ENCODE measurements around the gene FTSJ1. TPM values are rescaled to one million over a fixed set of nuclear protein-coding genes. Genes with fewer than 3 reads are reported as not detected.

The FTSJ1 gene
- total and polyA plus RNA-seq, 2 experiments from 2014 or later, result 42.8 to 76.3 TPM

DNA sequence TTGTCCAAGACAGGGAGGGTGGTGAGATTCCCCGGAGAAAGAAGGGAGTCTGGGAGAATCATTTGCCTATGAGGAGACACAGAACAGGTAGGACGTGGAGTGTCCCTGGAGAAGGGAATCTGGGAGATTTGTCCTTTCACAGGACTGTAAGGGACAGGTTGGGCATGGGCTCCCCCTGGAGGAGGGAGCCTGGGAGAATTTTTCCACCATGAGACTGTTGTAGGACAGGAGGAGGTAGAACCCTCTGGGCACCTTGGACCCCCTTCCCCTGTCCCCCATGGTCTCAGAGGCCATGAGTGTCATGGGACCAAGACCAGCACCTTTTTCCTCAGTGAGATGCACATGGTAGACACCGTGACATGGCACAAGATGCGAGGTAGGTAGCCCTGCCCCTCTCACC lies 35.6 kb downstream of the FTSJ1 start:
- no peak for ATAC-seq
- H3K4me3 ChIP-seq, result no peak overlapping the region
- Mint-ChIP-seq H3K36me3 (ENCODE audit: low read depth) (peaks cover 10% of the 10 kb centered on the region; the same call in 2 of the 3 replicates), H3K4me1 (peaks cover 3% of the 10 kb centered on the region; the same call in 1 of the 3 replicates), H3K9me3 (no peaks in the 10 kb centered on the region), H3K27me3 (ENCODE audit: insufficient read depth, low read depth, poor library complexity) (peaks cover 11% of the 10 kb centered on the region), H3K27ac (no peak overlapping the region), H3K4me3 (no peak overlapping the region)
- DNase-seq (ENCODE audit: low spot score), result peak; percentile 24
- no peaks in the 10 kb centered on the region for H4K20me1 ChIP-seq (replicated peaks; ENCODE audit: insufficient read depth)
- H3K4me2 ChIP-seq, result no peak overlapping the region
- H3K36me3 ChIP-seq (ENCODE audit: insufficient read depth), result no peaks in the 10 kb centered on the region
- no peak overlapping the region for H2AFZ ChIP-seq
- TF ChIP-seq CREB1 (CRISPR knock-in tag; IDR thresholded peaks at IDR 0.05; ENCODE audit: low read depth) (no peak), ZNF331 (CRISPR knock-in tag; IDR thresholded peaks at IDR 0.05; ENCODE audit: low read depth) (no peak), NANOG (IDR thresholded peaks at IDR 0.05; ENCODE audit: borderline replicate concordance) (no peak)
- TF ChIP-seq, protein P1, sequence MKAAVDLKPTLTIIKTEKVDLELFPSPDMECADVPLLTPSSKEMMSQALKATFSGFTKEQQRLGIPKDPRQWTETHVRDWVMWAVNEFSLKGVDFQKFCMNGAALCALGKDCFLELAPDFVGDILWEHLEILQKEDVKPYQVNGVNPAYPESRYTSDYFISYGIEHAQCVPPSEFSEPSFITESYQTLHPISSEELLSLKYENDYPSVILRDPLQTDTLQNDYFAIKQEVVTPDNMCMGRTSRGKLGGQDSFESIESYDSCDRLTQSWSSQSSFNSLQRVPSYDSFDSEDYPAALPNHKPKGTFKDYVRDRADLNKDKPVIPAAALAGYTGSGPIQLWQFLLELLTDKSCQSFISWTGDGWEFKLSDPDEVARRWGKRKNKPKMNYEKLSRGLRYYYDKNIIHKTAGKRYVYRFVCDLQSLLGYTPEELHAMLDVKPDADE (IDR thresholded peaks at IDR 0.05), result no peak
- TF ChIP-seq, protein P2, sequence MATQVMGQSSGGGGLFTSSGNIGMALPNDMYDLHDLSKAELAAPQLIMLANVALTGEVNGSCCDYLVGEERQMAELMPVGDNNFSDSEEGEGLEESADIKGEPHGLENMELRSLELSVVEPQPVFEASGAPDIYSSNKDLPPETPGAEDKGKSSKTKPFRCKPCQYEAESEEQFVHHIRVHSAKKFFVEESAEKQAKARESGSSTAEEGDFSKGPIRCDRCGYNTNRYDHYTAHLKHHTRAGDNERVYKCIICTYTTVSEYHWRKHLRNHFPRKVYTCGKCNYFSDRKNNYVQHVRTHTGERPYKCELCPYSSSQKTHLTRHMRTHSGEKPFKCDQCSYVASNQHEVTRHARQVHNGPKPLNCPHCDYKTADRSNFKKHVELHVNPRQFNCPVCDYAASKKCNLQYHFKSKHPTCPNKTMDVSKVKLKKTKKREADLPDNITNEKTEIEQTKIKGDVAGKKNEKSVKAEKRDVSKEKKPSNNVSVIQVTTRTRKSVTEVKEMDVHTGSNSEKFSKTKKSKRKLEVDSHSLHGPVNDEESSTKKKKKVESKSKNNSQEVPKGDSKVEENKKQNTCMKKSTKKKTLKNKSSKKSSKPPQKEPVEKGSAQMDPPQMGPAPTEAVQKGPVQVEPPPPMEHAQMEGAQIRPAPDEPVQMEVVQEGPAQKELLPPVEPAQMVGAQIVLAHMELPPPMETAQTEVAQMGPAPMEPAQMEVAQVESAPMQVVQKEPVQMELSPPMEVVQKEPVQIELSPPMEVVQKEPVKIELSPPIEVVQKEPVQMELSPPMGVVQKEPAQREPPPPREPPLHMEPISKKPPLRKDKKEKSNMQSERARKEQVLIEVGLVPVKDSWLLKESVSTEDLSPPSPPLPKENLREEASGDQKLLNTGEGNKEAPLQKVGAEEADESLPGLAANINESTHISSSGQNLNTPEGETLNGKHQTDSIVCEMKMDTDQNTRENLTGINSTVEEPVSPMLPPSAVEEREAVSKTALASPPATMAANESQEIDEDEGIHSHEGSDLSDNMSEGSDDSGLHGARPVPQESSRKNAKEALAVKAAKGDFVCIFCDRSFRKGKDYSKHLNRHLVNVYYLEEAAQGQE (IDR thresholded peaks at IDR 0.05; ENCODE audit: unreplicated experiment), result no peak
- TF ChIP-seq, protein P3, sequence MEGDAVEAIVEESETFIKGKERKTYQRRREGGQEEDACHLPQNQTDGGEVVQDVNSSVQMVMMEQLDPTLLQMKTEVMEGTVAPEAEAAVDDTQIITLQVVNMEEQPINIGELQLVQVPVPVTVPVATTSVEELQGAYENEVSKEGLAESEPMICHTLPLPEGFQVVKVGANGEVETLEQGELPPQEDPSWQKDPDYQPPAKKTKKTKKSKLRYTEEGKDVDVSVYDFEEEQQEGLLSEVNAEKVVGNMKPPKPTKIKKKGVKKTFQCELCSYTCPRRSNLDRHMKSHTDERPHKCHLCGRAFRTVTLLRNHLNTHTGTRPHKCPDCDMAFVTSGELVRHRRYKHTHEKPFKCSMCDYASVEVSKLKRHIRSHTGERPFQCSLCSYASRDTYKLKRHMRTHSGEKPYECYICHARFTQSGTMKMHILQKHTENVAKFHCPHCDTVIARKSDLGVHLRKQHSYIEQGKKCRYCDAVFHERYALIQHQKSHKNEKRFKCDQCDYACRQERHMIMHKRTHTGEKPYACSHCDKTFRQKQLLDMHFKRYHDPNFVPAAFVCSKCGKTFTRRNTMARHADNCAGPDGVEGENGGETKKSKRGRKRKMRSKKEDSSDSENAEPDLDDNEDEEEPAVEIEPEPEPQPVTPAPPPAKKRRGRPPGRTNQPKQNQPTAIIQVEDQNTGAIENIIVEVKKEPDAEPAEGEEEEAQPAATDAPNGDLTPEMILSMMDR (conservative IDR thresholded peaks at IDR 0.05; ENCODE audit: low read depth in 2 of 2), result peak; percentile 25 to 53
- no peaks in the 10 kb centered on the region for H3K27me3 ChIP-seq (ENCODE audit: insufficient read depth)
- no peaks in the 10 kb centered on the region for H3K79me2 ChIP-seq (replicated peaks; ENCODE audit: insufficient read depth)
- no peaks in the 10 kb centered on the region for H3K9me2 ChIP-seq (ENCODE audit: insufficient read depth)
- no peak overlapping the region for H3K27ac ChIP-seq (ENCODE audit: low read depth)
- no peaks in the 10 kb centered on the region for H3F3A ChIP-seq (replicated peaks; ENCODE audit: low read depth)
- no peaks in the 10 kb centered on the region for H3K4me1 ChIP-seq (ENCODE audit: insufficient read depth)

DNA sequence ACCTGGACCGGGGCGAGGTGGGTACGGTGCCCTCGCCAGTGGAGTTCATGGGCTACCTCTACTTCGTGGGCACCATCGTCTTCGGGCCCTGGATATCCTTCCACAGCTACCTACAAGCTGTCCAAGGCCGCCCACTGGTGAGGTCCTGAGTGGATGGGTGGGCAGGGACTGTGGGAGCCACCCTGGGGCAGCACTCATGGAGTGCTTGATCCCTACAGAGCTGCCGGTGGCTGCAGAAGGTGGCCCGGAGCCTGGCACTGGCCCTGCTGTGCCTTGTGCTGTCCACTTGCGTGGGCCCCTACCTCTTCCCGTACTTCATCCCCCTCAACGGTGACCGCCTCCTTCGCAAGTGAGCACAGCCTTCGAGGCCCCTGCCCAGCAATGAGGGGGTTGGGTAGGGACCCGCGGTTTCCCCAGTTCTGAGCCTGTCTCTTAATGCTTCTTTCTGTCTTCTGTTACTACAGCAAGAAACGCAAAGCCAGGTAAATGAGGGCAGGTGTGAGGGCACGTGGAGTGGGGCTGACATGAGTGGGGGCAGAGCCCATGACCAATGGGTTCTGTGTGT lies 36.5 kb downstream of the FTSJ1 start:
- Mint-ChIP-seq H3K9me3 (no peaks in the 10 kb centered on the region), H3K4me1 (peaks cover 3% of the 10 kb centered on the region; the same call in 1 of the 3 replicates), H3K36me3 (ENCODE audit: low read depth) (peaks cover 10% of the 10 kb centered on the region; the same call in 2 of the 3 replicates), H3K27ac (no peak overlapping the region), H3K4me3 (no peak overlapping the region), H3K27me3 (ENCODE audit: insufficient read depth, low read depth, poor library complexity) (peaks cover 11% of the 10 kb centered on the region)
- Histone ChIP-seq H4K20me1 (replicated peaks; ENCODE audit: insufficient read depth) (no peaks in the 10 kb centered on the region), H3K36me3 (ENCODE audit: insufficient read depth) (no peaks in the 10 kb centered on the region), H3K79me2 (replicated peaks; ENCODE audit: insufficient read depth) (no peaks in the 10 kb centered on the region), H2AFZ (no peak overlapping the region), H3K4me2 (no peak overlapping the region), H3K4me3 (no peak overlapping the region), H3K27me3 (ENCODE audit: insufficient read depth) (no peaks in the 10 kb centered on the region), H3F3A (replicated peaks; ENCODE audit: low read depth) (no peaks in the 10 kb centered on the region), H3K27ac (ENCODE audit: low read depth) (no peak overlapping the region), H3K4me1 (ENCODE audit: insufficient read depth) (no peaks in the 10 kb centered on the region), H3K9me2 (ENCODE audit: insufficient read depth) (no peaks in the 10 kb centered on the region)
- DNase-seq (ENCODE audit: low spot score) (no peak), ATAC-seq (no peak)
- TF ChIP-seq EZH2 (IDR thresholded peaks at IDR 0.05; ENCODE audit: low read depth, unreplicated experiment), result no peak
- no peak for TF ChIP-seq CREB1 (CRISPR knock-in tag; IDR thresholded peaks at IDR 0.05; ENCODE audit: low read depth)
- no peak for TF ChIP-seq ZNF114 (CRISPR knock-in tag; IDR thresholded peaks at IDR 0.05)
- TF ChIP-seq NANOG (IDR thresholded peaks at IDR 0.05; ENCODE audit: borderline replicate concordance), result no peak
- TF ChIP-seq, protein P3 (conservative IDR thresholded peaks at IDR 0.05; ENCODE audit: low read depth in 2 of 2), result no peak
- no peak for TF ChIP-seq JUNB (IDR thresholded peaks at IDR 0.05; ENCODE audit: unreplicated experiment)
- TF ChIP-seq ZNF331 (CRISPR knock-in tag; IDR thresholded peaks at IDR 0.05; ENCODE audit: low read depth), result no peak
